Activated CD4-positive, alpha-beta T cell treated with anti-CD3 and anti-CD28 coated beads for 48 hours (primary cell): ENCODE results near the gene DHRS1.

ENCODE experiments used
- DNase-seq: peaks from one replicate; pipeline ENCODE4 v3.0.0-alpha.2; 2020

Gene DHRS1

GRCh38 chr14:24299255-24300191 is at the start of gene DHRS1, which contains the start of gene NOP9:
TSS of gene DHRS1 (minus strand) at chr14:24299780. CDS start at chr14:24299106, 674 bp downstream.
TSS of gene NOP9 (plus strand) at chr14:24299850. CDS start at chr14:24299955, 105 bp downstream.
- peak; percentile 95 for DNase-seq

DNA sequence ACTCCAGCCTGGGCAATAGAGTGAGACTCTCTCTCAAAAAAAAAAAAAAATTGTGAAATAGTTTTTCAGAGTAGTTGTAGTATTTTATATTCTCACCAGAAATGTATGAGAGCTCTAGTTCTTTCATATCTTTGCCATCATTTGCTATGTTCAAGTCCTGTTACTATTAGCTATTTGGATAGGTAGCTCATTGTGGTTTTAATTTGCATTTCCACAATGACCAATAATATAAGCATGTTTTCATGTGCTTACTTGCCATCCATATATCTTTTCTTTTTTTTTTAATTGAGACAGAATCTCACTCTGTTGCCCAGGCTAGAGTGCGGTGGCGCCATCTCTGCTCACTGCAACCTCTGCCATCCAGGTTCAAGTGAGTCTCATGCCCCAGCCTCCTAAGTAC is 48.6 kb upstream of the DHRS1 start:
- DNase-seq: no peak

DNA sequence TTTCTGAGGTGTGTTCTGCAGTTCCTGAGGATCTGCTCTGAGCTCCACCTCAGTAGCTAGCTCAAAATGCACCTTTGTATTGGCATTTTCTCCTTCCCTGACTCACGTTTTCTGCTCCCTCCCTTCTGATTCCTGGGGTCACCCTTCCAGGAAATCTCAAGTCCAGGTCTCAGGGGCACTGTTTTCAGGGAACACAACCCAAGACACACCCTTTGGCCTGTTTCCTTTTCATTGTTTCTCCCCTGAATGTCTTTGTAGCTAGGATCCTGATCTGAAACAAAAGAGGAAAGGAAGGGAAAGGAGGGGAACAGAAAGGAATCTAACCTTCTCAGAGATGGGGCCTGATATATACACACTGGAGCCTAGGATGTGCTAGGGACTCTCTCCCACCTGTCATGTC is 47.6 kb upstream of the DHRS1 start:
- DNase-seq: no peak

DNA sequence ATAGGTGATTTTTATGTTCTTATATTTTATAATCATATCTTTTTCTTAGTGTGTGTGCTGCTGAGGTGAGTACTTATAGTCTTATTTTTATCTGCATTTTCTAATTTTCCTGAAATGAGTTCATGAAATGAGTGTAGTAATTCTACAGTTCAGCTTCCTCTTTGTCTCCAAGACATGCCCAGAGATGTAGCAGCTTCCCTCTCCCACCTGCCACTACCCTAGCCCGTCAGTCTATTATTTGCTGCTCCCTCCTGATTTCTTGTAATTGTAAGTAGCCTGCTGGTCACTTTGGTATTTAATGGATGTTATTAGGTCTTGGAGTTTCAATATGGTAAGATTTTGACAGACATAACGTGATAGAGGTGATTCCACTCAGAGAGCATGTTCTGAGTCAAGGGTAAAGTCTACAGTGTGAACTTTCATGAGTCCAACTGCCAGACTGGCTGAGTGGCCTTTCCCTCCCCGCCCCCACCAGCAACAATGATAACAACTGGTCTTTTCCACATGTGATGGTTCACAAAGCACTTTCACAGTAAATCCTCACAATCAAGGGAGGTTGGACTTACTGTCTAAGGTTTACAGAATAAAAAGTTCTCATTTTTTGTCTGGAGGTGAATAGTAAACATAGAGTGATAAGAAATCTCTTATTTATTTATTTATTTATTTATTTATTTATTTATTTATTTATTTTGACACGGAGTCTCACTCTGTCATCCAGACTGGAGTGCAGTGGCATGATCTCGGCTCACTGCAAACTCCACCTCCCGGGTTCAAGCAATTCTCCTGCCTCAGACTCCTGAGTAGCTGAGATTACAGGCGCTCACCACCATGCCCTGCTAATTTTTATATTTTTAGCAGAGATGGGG is 44.4 kb upstream of the DHRS1 start:
- DNase-seq: no peak

DNA sequence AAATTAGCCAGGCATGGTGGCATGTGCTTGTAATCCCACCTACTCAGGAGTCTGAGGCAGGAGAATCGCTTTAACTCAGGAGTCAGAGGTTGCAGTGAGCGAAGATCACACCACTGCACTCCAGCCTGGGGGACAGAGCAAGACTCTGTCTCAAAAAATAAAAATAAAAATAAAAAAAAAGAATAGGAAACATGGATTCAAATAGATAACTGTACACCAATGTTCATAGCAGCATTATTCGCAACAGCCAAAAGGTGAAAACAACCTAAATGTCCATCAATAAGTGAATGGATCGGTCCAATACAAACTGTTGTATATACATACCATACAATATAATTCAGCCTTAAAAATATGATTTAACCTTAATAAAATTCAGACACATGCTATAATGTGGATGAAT is 43.3 kb upstream of the DHRS1 start:
- DNase-seq: no peak

DNA sequence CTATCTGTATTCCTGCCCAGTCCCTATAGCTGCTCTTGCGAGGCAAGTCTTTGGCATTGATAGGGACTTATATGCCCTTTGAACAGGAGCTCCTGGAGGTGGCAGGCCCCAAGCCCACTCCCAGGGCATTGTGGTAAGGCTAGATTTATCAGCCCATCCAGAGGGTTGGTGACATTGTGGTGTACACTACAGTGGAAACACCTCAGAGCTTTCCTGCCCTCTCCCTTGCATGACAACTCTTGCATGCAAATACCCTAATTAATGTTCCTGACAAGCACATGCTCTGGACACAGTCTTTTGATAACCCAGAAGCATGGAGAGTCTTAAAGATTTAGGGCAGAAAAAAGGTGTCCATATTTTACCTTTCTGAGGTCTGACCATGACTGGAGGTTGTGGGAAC is 41.0 kb upstream of the DHRS1 start:
- no peak for DNase-seq

- peak; percentile 76 for DNase-seq
Measured at GRCh38 chr14:24339284-24340151, 39.9 kb upstream of the DHRS1 start, which contains the start of gene RIPK3. TSS of gene RIPK3 (minus strand) at chr14:24339991. CDS start at chr14:24339826, 165 bp downstream.

DNA sequence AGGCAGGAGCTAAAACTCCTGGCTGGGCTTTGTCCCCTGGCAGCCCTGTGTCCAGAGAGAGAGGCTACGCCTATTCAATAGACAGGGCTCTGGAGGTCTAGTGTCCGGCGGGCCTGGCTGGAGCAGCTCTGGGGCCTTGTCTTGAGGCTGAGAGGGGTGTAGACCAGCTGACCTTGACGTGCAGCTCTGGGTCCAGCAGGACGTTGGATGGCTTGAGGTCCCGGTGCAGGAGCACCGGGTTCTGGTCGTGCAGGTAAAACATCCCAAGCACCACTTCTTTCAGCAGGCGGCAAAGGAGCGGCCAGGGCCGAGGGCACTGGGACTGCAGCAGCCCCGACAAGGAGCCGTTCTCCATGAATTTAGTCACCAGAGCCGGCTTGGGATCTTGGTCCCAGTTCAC is 39.3 kb upstream of the DHRS1 start:
- no peak for DNase-seq

DNA sequence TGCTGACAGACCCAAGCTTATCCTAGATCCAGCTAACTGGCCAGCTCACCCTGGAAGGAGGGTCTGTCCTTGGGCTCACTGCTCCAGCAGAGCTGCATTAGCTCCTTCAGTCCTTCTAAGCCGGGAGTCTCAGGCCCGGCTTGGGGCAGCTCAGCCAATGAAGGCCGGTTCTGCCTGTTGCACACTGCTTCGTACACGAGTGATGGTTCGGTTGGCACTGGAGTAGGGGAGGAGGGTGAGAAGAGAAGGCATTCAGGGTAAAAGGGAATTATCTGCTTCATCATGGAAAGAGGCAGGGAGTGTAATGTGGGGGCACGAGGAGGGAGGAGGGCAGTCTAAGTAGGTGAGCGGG is 38.2 kb upstream of the DHRS1 start:
- DNase-seq: no peak

DNA sequence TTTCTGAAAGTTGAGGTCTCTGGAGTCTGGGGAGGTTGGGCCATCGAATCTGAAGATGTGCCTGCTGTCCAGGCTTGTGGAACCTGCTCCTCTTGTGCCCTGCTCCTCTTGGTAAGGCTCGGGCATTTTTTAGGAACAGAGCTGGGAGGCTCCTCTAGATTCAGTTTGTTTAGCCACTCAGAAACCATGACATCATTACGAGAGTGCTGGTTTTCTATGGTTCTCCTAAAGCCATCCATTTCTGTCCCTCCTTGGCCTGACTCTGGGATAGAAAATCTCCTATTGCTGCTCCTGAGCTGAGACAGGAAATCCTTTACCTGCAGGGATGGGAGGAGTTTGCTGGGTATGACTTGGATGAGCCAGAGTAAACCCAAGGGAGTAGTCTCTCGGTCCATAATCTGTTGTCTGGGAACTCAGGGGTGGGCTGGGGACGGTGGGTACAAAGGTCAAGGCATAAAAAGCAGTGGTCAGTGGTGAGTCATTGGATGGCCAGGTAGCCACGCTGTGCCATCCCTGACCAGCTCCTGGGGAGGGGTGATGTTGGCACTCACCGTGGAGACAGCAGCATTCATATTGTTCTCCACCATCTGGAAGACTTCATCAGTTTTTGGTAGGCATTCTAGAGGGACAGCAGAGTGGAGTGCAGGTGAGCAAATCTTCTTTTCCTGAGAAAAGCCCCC is 37.7 kb upstream of the DHRS1 start:
- no peak for DNase-seq

- no peak for DNase-seq
Measured at GRCh38 chr14:24335461-24336171, 36.0 kb upstream of the DHRS1 start.

- DNase-seq: peak; percentile 39
Measured at GRCh38 chr14:24334431-24335291, 35.1 kb upstream of the DHRS1 start, which contains the start of gene ADCY4. TSS of gene ADCY4 (minus strand) at chr14:24335071. CDS start at chr14:24334652, 419 bp downstream.

DNA sequence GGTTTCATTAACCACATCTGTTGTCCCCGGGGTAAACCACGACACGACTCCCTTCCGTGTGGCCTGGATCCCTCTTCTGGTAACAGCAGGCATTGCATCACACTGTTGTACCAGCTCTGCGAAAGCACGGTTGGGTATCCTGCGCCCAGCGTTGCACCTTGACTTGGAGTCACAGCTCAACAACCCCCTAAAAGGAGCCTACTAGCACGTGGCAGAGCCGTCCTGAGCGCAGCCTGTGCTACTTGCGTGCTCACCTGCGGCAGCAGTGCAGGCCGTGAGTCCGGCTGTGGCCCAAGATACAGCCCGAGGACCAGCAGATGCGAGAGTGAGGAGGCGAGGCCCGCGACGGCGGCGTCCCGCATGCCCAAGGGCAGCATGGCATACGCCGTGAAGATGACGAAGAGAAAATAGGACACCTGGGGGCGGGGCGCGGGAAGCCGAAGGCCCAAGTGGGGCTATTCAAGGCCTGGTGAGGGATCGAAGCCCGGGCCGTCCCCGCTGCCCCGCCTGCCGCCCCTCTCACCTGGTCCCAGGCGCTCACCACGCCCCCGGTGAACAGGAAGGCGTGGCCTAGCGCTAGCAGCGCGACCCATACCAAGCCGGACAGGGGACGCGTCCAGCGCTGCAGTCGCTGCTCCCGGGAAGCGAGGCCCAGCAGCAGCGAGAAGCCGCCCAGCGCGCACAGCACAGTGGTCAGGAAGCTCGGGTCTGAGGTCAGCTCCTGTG is 32.9 kb upstream of the DHRS1 start:
- DNase-seq: peak; percentile 90

- DNase-seq: no peak
Measured at GRCh38 chr14:24331731-24332267, 32.2 kb upstream of the DHRS1 start.

DNA sequence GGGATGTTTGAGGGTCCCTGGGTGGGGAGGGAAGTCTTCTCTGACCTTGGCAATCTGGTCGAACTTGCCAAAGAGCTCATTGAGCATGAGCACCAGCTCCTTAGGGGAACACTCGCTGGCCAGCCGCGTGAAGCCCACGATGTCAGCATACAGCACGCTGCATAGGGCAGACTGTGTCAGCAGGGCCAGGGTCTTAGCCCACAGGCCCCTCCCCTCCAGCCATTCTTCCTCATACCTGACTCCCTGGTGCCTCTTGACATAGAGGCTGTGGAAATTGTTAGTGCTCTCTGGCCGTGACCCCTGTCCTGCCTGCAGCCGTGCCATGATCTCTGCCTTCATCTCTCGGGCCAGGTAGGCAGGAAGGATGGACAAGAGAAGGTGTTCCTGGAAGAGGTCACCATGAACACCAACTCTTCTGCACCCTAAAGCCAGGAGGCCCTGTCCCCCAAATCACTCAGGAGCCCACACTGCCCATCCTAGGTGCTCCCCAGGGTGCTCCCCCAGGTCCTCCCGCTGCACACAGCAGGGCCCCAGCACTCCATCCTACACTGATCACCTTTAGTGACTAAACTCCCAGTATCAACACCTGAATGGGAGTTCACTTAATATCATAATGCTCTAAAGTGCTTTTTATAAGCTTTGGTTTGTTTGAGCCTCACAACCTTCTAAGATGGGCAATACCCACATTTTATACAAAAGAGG is 31.5 kb upstream of the DHRS1 start:
- no peak for DNase-seq

DNA sequence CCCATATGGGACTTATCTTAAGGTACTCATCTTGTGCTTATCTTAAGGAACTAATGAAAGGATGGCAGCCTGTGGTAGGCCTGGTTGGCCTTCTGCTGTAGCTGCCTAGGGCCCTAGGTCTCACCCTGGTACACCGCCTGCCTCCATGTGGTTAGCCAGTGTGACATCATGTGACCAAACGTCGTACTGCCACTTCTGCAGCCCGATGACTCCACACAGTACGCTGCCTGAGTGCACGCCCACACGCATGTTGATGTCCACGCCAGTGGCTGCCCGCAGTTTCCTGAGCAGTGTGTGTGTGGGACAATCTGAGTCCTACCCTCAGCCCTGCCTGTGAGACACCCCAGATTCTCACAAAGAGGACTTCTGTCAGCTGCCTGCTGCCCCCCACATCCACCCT is 30.2 kb upstream of the DHRS1 start:
- DNase-seq: peak; percentile 59

GRCh38 chr14:24329073-24329663 is 29.6 kb upstream of the DHRS1 start:
- no peak for DNase-seq

GRCh38 chr14:24327914-24328313 is 28.3 kb upstream of the DHRS1 start:
- DNase-seq: peak; percentile 36
